GM12878 (cell line): ENCODE measurements around the gene SDK2.

ENCODE experiments used
- EZH2 ChIP-seq: IDR thresholded peaks from 2 replicates; pipeline ENCODE4 v1.6.1; 2012; ENCODE audit warnings: low read depth, mild to moderate bottlenecking, control low read depth, inconsistent platforms, low read length, borderline replicate concordance; ENCODE audit not compliant: control insufficient read depth
- RELA ChIP-seq: fragments of 450-650 bp; IDR thresholded peaks from 2 replicates; pipeline ENCODE4 v1.8.0; 2014; ENCODE audit warnings: borderline replicate concordance; ENCODE audit not compliant: partially characterized antibody
- SIN3A ChIP-seq: IDR thresholded peaks from 2 replicates; pipeline ENCODE4 v1.6.1; 2012; ENCODE audit warnings: low read depth, low read length, improper control_type of control experiment
- TF ChIP-seq, protein P1 (sequence below): IDR thresholded peaks from 2 replicates; pipeline ENCODE4 v1.6.1; 2011; ENCODE audit warnings: low read depth, mild to moderate bottlenecking, low read length, moderate library complexity, borderline replicate concordance; ENCODE audit errors: extremely low read depth
- TF ChIP-seq, protein P2 (sequence below): fragments of 450-650 bp; IDR thresholded peaks from 2 replicates; pipeline ENCODE4 v1.6.1; 2017; ENCODE audit warnings: mild to moderate bottlenecking
- TF ChIP-seq, protein P3 (sequence below): IDR thresholded peaks from 2 replicates; pipeline ENCODE4 v1.6.1; 2012; ENCODE audit warnings: low read depth, low read length, improper control_type of control experiment
- TF ChIP-seq, protein P4 (sequence below): fragments of 450-650 bp; IDR thresholded peaks from 2 replicates; pipeline ENCODE4 v1.6.1; 2017; ENCODE audit warnings: mild to moderate bottlenecking, moderate library complexity
- TF ChIP-seq, protein P5 (sequence below): IDR thresholded peaks from 2 replicates; pipeline ENCODE4 v1.6.1; 2011; ENCODE audit warnings: low read depth, low read length, improper control_type of control experiment, borderline replicate concordance

DNA sequence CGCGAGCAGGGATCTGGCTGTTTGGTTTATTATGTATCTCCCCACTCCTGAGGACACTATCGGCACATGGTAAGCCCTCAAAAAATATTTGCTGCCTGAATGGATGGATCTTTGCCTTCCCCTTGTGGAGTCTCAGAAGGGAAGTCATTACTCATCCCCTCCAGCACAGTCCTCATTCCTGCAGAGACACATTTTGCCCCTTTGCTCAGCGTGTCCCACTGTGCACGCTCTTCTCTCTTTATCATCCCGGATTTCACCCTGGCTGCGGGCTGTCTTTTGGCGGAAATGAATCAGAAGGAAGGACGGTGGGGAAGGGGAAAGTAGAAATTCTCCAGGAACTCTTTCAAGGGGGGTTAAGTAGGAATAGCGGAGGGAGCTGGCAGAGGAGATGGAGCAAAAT, 207.3 kb downstream of the SDK2 start:
- TF ChIP-seq, protein P1, sequence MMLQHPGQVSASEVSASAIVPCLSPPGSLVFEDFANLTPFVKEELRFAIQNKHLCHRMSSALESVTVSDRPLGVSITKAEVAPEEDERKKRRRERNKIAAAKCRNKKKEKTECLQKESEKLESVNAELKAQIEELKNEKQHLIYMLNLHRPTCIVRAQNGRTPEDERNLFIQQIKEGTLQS: no peak
- TF ChIP-seq RELA: no peak
- TF ChIP-seq, protein P2, sequence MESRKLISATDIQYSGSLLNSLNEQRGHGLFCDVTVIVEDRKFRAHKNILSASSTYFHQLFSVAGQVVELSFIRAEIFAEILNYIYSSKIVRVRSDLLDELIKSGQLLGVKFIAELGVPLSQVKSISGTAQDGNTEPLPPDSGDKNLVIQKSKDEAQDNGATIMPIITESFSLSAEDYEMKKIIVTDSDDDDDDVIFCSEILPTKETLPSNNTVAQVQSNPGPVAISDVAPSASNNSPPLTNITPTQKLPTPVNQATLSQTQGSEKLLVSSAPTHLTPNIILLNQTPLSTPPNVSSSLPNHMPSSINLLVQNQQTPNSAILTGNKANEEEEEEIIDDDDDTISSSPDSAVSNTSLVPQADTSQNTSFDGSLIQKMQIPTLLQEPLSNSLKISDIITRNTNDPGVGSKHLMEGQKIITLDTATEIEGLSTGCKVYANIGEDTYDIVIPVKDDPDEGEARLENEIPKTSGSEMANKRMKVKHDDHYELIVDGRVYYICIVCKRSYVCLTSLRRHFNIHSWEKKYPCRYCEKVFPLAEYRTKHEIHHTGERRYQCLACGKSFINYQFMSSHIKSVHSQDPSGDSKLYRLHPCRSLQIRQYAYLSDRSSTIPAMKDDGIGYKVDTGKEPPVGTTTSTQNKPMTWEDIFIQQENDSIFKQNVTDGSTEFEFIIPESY: no peak
- TF ChIP-seq, protein P3, sequence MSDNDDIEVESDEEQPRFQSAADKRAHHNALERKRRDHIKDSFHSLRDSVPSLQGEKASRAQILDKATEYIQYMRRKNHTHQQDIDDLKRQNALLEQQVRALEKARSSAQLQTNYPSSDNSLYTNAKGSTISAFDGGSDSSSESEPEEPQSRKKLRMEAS: no peak
- TF ChIP-seq, protein P4, sequence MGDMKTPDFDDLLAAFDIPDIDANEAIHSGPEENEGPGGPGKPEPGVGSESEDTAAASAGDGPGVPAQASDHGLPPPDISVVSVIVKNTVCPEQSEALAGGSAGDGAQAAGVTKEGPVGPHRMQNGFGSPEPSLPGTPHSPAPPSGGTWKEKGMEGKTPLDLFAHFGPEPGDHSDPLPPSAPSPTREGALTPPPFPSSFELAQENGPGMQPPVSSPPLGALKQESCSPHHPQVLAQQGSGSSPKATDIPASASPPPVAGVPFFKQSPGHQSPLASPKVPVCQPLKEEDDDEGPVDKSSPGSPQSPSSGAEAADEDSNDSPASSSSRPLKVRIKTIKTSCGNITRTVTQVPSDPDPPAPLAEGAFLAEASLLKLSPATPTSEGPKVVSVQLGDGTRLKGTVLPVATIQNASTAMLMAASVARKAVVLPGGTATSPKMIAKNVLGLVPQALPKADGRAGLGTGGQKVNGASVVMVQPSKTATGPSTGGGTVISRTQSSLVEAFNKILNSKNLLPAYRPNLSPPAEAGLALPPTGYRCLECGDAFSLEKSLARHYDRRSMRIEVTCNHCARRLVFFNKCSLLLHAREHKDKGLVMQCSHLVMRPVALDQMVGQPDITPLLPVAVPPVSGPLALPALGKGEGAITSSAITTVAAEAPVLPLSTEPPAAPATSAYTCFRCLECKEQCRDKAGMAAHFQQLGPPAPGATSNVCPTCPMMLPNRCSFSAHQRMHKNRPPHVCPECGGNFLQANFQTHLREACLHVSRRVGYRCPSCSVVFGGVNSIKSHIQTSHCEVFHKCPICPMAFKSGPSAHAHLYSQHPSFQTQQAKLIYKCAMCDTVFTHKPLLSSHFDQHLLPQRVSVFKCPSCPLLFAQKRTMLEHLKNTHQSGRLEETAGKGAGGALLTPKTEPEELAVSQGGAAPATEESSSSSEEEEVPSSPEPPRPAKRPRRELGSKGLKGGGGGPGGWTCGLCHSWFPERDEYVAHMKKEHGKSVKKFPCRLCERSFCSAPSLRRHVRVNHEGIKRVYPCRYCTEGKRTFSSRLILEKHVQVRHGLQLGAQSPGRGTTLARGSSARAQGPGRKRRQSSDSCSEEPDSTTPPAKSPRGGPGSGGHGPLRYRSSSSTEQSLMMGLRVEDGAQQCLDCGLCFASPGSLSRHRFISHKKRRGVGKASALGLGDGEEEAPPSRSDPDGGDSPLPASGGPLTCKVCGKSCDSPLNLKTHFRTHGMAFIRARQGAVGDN: no peak
- no peak for TF ChIP-seq EZH2
- TF ChIP-seq, protein P5, sequence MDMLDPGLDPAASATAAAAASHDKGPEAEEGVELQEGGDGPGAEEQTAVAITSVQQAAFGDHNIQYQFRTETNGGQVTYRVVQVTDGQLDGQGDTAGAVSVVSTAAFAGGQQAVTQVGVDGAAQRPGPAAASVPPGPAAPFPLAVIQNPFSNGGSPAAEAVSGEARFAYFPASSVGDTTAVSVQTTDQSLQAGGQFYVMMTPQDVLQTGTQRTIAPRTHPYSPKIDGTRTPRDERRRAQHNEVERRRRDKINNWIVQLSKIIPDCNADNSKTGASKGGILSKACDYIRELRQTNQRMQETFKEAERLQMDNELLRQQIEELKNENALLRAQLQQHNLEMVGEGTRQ: no peak
- no peak for TF ChIP-seq SIN3A
